HL-60 (cell line): ENCODE results near the gene SMYD1.

ENCODE experiments used
- GABPA ChIP-seq: IDR thresholded peaks from 2 replicates; pipeline ENCODE4 v1.6.1; 2012; ENCODE audit warnings: low read depth
- POLR2AphosphoS5 ChIP-seq: IDR thresholded peaks from 2 replicates; pipeline ENCODE4 v1.6.1; 2012; ENCODE audit warnings: low read depth
- REST ChIP-seq: IDR thresholded peaks from 2 replicates; pipeline ENCODE4 v1.6.1; 2012; ENCODE audit warnings: low read depth; ENCODE audit not compliant: insufficient replicate concordance
- TF ChIP-seq, protein P1 (sequence below): IDR thresholded peaks from one replicate; pipeline ENCODE4 v1.5.1; 2011; ENCODE audit warnings: low read length, control low read depth, inconsistent platforms; ENCODE audit not compliant: insufficient read depth

GRCh38 chr2:88059979-88060906 is 7.4 kb upstream of the SMYD1 start:
- TF ChIP-seq, protein P1, sequence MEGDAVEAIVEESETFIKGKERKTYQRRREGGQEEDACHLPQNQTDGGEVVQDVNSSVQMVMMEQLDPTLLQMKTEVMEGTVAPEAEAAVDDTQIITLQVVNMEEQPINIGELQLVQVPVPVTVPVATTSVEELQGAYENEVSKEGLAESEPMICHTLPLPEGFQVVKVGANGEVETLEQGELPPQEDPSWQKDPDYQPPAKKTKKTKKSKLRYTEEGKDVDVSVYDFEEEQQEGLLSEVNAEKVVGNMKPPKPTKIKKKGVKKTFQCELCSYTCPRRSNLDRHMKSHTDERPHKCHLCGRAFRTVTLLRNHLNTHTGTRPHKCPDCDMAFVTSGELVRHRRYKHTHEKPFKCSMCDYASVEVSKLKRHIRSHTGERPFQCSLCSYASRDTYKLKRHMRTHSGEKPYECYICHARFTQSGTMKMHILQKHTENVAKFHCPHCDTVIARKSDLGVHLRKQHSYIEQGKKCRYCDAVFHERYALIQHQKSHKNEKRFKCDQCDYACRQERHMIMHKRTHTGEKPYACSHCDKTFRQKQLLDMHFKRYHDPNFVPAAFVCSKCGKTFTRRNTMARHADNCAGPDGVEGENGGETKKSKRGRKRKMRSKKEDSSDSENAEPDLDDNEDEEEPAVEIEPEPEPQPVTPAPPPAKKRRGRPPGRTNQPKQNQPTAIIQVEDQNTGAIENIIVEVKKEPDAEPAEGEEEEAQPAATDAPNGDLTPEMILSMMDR = peak; percentile 75
- TF ChIP-seq REST = no peak
- TF ChIP-seq POLR2AphosphoS5 = no peak
- TF ChIP-seq GABPA = no peak
